DND-41 (cell line): ENCODE results near the gene POU2AF1.
"Not testable (repeated sequence)": the region's sequence is repeated elsewhere in the genome, so short reads cannot be mapped to it uniquely, and the experiment has no call there.

Experiments used
- ATAC-seq: fragments of 200-7000 bp; cut with Tn5 transposase; 3 replicates; pipeline ENCODE4 v1.9.1; 2021; ENCODE audit warnings: low read depth; ENCODE audit not compliant: insufficient read depth
- DNase-seq: peaks from one replicate; pipeline ENCODE4 v3.0.0-alpha.2; 2020
- H2AFZ ChIP-seq: 2 replicates; pipeline ENCODE4 v1.6.0; 2012; ENCODE audit warnings: low read depth, low read length
- H3K27ac ChIP-seq: 2 replicates; pipeline ENCODE4 v1.5.1; 2012; ENCODE audit warnings: low read length, inconsistent platforms
- H3K27me3 ChIP-seq: fragments of 200-600 bp; sonication (generic); 2 replicates; pipeline ENCODE4 v1.6.0; 2012; ENCODE audit warnings: low read length, mild to moderate bottlenecking, inconsistent platforms; ENCODE audit not compliant: insufficient read depth, poor library complexity
- H3K36me3 ChIP-seq: 2 replicates; pipeline ENCODE4 v1.5.1; 2012; ENCODE audit warnings: low read length, inconsistent platforms; ENCODE audit not compliant: insufficient read depth
- H3K4me1 ChIP-seq: 2 replicates; pipeline ENCODE4 v1.5.1; 2012; ENCODE audit warnings: mild to moderate bottlenecking, low read length; ENCODE audit not compliant: insufficient read depth
- H3K4me2 ChIP-seq: 2 replicates; pipeline ENCODE4 v1.6.0; 2012; ENCODE audit warnings: mild to moderate bottlenecking, moderate library complexity, low read length, inconsistent platforms; ENCODE audit not compliant: insufficient read depth
- H3K4me3 ChIP-seq, 2 experiments: fragments of 200-600 bp in 1 of 2; shearing (Covaris generic) in 1 of 2; 2 replicates each; pipeline ENCODE4 v1.5.1; 2012 to 2016; ENCODE audit warnings: inconsistent platforms in 2 of 2, low read length in 2 of 2, mild to moderate bottlenecking in 2 of 2, low read depth in 1 of 2, moderate library complexity in 1 of 2
- H3K79me2 ChIP-seq: 2 replicates; pipeline ENCODE4 v1.6.0; 2012; ENCODE audit warnings: low read length, inconsistent platforms; ENCODE audit not compliant: insufficient read depth
- H3K9ac ChIP-seq: 2 replicates; pipeline ENCODE4 v1.6.0; 2012; ENCODE audit warnings: low read depth, mild to moderate bottlenecking, inconsistent platforms, low read length, moderate library complexity
- H3K9me3 ChIP-seq: 2 replicates; pipeline ENCODE4 v1.5.1; 2012; ENCODE audit warnings: low read length, moderate library complexity, mild to moderate bottlenecking, inconsistent platforms; ENCODE audit not compliant: insufficient read depth, severe bottlenecking
- H4K20me1 ChIP-seq: 2 replicates; pipeline ENCODE4 v1.6.0; 2012; ENCODE audit warnings: low read length; ENCODE audit not compliant: insufficient read depth
- EZH2 ChIP-seq: IDR thresholded peaks from 3 replicates; pipeline ENCODE4 v1.6.1; 2012; ENCODE audit warnings: borderline replicate concordance, low read depth, mild to moderate bottlenecking, moderate library complexity, low read length, inconsistent platforms; ENCODE audit not compliant: severe bottlenecking
- TF ChIP-seq, protein P1 (sequence below): IDR thresholded peaks from 2 replicates; pipeline ENCODE4 v1.5.1; 2012; ENCODE audit warnings: borderline replicate concordance, low read length, moderate library complexity, mild to moderate bottlenecking; ENCODE audit not compliant: poor library complexity, severe bottlenecking; ENCODE audit errors: extremely low read depth

Gene POU2AF1

DNA sequence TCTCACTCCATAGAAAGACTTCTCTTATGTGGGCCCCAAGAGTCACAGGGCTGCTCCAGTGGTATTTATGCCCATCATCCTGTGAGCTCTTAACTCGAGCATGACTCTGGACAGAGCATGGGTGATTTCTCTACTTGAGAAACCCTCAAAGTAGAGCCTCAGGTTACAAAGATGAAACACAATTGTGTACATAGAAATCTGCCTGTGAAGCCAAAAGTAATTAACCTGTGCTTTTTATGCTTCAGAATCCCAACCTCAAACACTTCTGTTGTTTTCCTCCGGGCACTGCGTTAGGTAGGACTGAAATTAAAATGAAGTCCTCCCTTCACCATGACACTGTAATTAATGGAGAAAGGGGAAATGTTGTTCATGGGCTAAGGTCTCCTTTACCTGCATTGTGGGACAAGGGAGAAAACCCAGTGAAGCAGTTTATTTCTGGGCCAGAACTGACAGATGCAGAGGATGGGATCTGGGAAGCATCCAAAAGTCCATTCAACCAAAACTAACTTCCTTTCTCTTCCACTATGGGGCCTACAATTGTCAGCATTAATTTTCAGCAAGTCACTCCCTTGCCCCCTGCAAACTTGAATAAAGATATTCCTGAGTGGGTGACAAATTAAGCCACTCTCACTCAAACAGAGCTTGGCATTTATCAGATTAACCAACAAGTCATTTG is 24.1 kb upstream of the POU2AF1 start:
- H2AFZ ChIP-seq, result no peak overlapping the region
- no peak for TF ChIP-seq EZH2
- TF ChIP-seq, protein P1, sequence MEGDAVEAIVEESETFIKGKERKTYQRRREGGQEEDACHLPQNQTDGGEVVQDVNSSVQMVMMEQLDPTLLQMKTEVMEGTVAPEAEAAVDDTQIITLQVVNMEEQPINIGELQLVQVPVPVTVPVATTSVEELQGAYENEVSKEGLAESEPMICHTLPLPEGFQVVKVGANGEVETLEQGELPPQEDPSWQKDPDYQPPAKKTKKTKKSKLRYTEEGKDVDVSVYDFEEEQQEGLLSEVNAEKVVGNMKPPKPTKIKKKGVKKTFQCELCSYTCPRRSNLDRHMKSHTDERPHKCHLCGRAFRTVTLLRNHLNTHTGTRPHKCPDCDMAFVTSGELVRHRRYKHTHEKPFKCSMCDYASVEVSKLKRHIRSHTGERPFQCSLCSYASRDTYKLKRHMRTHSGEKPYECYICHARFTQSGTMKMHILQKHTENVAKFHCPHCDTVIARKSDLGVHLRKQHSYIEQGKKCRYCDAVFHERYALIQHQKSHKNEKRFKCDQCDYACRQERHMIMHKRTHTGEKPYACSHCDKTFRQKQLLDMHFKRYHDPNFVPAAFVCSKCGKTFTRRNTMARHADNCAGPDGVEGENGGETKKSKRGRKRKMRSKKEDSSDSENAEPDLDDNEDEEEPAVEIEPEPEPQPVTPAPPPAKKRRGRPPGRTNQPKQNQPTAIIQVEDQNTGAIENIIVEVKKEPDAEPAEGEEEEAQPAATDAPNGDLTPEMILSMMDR, result no peak
- no peak overlapping the region for H3K9ac ChIP-seq
- H3K27me3 ChIP-seq, result no peaks in the 10 kb centered on the region
- ATAC-seq, result no peak
- no peaks in the 10 kb centered on the region for H3K79me2 ChIP-seq
- no peak overlapping the region for H3K4me3 ChIP-seq
- H3K36me3 ChIP-seq, result no peaks in the 10 kb centered on the region
- H3K4me1 ChIP-seq, result no peaks in the 10 kb centered on the region
- no peak overlapping the region for H3K4me2 ChIP-seq
- H3K27ac ChIP-seq, result no peak overlapping the region
- DNase-seq, result no peak
- H3K9me3 ChIP-seq, result peaks cover 5% of the 10 kb centered on the region
- no peaks in the 10 kb centered on the region for H4K20me1 ChIP-seq

DNA sequence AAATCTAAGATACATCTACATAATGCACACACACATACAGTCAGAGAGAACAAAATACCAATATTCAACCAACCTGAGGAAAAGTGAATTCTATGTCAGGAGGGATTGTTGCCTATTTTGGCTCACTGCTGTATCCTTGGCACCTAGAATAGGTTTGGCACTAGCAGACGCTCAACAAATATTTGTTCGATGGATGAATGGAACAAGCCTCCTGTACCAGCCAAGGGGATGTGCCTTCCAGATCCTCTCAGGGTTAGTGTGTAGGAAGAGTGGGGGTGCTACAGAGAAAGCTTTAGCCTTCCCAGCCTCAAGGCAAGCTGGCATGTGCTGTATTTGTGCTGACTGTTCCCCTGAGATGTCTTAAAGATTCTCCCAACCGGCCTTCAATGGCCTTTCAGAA is 23.3 kb upstream of the POU2AF1 start:
- H3K9me3 ChIP-seq, result peaks cover 5% of the 10 kb centered on the region
- DNase-seq (no peak), ATAC-seq (no peak)
- no peak overlapping the region for H3K27ac ChIP-seq
- H3K27me3 ChIP-seq, result no peaks in the 10 kb centered on the region
- no peak overlapping the region for H2AFZ ChIP-seq
- H3K4me3 ChIP-seq, result no peak overlapping the region
- TF ChIP-seq EZH2, result no peak
- TF ChIP-seq, protein P1, result no peak
- H3K9ac ChIP-seq, result no peak overlapping the region
- H3K79me2 ChIP-seq, result no peaks in the 10 kb centered on the region
- no peak overlapping the region for H3K4me2 ChIP-seq
- H4K20me1 ChIP-seq, result no peaks in the 10 kb centered on the region
- no peaks in the 10 kb centered on the region for H3K36me3 ChIP-seq
- no peaks in the 10 kb centered on the region for H3K4me1 ChIP-seq

DNA sequence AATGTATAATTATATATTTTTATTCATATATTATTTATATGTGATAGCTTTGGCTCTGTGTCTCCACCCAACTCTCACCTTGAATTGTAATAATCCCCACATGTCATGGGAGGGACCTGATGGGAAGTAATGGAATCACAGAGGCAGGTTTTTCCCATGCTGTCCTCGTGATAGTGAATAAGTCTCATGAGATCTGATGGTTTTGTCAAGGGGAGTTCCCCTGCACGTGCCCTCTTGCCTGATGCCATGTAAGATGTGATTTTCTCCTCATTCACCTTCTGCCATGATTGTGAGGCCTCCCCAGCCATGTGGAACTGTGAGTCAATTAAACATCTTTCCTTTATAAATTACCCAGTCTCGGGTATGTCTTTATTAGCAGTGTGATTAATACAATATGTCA is 22.9 kb upstream of the POU2AF1 start:
- not testable (repeated sequence) for ATAC-seq, H3K4me3 ChIP-seq, H4K20me1 ChIP-seq, H3K36me3 ChIP-seq, H2AFZ ChIP-seq, DNase-seq, H3K9me3 ChIP-seq, H3K4me2 ChIP-seq, H3K9ac ChIP-seq, H3K27ac ChIP-seq, H3K79me2 ChIP-seq, H3K27me3 ChIP-seq, H3K4me1 ChIP-seq

DNA sequence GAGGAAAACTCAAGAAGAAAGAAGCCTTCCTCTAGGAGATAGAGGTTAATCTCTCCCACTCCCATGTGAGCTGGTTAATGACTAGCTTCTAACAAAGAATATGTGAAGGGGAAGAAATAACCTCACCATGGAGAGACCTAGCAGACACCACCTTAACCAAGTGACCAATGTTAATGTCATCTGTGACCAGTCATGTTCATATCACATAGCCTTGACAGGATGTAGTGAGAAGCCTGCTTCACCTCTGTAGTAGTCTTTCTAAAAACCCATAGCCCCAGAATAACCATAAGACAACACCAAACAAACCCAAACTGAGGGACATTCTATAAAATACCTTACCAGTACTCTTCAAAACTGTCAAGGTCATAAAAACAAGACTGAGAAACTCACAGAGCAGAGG is 21.5 kb upstream of the POU2AF1 start:
- no peak for ATAC-seq
- Histone ChIP-seq H3K4me1 (no peaks in the 10 kb centered on the region), H3K79me2 (no peaks in the 10 kb centered on the region), H3K27ac (no peak overlapping the region), H3K4me3 (no peak overlapping the region), H3K27me3 (no peaks in the 10 kb centered on the region), H2AFZ (no peak overlapping the region), H3K4me2 (no peak overlapping the region), H4K20me1 (no peaks in the 10 kb centered on the region), H3K36me3 (no peaks in the 10 kb centered on the region), H3K9ac (no peak overlapping the region), H3K9me3 (peaks cover 5% of the 10 kb centered on the region)
- no peak for DNase-seq
- TF ChIP-seq EZH2, result no peak
- TF ChIP-seq, protein P1, result no peak
